Measurements from ENCODE around the gene BBX.

Gene BBX

GRCh38 chr3:107598926-107599771 is 76.4 kb downstream of the BBX start:
- in situ Hi-C loops (cut with HindIII; ENCODE audit: low sequenced_read_pairs): no loop called here

DNA sequence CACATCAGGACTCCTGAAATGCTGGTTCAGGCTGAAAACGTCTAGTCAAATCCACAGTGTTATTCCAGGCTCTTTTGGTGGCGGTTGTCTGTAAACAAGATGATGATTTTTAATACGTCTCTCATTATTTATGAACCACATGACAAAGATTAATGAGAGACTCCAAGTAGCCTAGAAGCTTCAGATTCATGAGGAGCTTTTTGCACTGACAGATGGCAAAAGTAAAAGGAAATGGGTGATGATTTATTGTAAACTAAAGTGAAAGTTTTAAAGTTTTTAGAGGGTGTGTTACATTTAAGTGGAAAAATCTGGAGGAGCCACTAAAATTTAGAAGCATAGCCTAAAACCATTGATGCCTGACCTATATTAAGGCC is 77.0 kb downstream of the BBX start:
- in situ Hi-C loops (cut with HindIII; ENCODE audit: low sequenced_read_pairs): no loop called here

DNA sequence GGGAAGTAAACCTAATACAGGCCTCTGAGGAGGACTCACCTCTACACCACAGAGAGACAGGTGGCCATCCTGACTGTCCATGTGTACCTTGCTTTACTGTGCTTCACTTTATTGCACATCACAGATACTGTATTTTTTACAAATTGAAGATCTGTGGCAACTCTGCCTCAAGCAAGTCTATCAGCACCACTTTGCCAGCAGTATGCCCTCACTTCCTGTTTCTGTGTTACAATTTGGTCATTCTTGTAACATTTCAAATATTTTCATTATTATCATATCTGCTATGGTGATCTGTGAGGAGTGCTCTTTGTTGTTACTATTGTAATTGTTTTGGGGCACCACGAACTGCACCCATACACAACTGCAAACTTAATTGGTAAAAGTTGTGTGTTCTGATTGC is 78.0 kb downstream of the BBX start:
- in situ Hi-C loops (cut with HindIII; ENCODE audit: low sequenced_read_pairs): no loop called here

DNA sequence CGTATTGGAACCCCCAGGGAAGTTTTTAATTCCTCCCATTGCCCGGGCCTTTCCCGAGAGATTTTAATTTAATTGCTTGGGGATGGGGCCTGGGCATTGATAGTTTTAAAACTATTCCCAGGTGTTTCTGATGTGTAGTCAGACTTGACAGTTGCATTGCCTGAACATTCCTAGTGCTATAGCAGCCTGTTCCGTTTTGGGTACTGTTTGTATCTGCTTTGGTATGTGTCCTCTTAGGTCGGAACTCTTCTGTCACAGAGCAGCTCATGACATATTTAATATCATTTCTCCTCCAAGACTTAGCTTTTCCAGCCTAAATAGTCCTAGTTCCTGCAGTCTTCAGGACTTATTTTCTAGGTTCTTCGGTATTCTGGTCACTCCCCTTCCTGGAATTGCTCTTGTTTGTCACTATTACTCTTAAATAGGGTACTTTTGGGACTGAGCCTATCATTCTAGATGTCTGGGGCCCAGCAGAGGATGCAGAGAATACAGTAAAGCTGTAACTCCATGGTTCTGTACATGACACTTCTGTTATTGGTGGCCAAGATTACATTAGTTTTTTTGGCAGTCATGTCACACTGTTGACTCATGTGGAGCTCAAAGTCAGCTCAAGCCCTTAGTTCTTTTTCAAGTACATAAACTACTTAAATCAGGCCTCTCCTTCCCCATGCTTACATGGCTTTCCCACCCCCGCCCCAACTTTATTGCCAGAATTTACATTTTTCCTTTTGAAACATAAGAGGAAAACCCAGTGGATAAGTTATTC is 81.5 kb downstream of the BBX start:
- in situ Hi-C loops (cut with HindIII; ENCODE audit: low sequenced_read_pairs): no loop called here

GRCh38 chr3:107611775-107612469 is 89.2 kb downstream of the BBX start:
- in situ Hi-C loops (cut with HindIII; ENCODE audit: low sequenced_read_pairs): no loop called here

DNA sequence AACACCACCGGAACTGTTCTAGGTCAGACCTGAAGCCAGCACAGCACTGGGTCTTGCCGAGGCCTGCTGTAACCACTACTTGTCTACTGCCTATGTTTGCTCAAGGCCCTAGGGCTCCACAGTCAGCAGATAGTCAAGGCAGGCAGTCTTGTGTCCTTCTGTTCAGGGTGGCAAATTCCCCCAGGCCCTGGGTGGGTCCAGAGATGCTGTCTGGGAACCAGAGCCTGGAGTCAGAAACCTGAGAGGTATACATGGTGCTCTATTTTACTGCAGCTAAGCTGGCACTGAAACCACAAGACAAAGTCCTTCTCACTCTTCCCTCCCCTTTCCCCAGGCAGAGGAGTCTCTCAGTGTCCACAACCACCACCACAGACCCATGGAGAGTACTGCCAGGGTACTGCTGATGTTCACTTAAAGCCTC is 89.9 kb downstream of the BBX start:
- in situ Hi-C loops (cut with HindIII; ENCODE audit: low sequenced_read_pairs): no loop called here

GRCh38 chr3:107619549-107619948 is 96.8 kb downstream of the BBX start:
- in situ Hi-C loops (cut with HindIII; ENCODE audit: low sequenced_read_pairs): no loop called here

DNA sequence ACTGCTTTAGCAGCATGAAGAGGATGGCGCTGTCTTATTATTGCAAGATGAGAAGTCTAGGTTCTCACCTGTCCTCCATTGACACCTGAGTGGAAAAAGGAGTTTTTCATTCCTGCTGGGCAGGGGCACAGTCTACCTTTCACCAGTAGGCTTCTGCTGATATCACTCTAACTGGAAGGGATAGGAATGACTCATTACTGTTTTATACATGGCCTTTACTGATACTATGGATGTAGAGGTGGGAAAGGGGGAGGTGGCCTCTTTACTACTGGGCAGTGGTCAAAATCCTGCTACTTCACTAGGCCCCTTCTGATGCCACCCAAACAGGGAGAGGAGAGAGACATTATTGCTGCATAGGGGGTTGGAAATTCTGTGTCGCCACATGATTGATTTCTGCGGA is 97.8 kb downstream of the BBX start:
- in situ Hi-C loops (cut with HindIII; ENCODE audit: low sequenced_read_pairs): no loop called here

DNA sequence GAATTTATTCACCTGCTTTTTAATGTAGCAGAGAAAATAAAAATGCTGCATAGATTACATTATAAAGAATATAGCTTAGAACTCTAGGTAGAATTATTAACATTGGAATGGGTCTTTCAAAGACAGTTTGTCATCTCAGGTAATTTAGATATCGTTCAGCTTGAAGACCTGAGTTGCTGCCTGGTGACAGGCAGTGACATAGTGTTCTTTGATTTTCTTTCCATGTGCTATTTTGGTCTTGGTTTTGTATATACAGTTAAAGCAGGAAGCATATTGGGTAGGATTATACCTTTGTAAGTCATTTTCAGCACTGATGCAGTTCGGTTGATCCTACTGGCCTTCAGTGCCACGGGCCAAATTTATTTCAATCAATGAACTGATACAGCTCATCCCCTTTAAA is 98.7 kb downstream of the BBX start:
- in situ Hi-C loops (cut with HindIII; ENCODE audit: low sequenced_read_pairs): no loop called here

DNA sequence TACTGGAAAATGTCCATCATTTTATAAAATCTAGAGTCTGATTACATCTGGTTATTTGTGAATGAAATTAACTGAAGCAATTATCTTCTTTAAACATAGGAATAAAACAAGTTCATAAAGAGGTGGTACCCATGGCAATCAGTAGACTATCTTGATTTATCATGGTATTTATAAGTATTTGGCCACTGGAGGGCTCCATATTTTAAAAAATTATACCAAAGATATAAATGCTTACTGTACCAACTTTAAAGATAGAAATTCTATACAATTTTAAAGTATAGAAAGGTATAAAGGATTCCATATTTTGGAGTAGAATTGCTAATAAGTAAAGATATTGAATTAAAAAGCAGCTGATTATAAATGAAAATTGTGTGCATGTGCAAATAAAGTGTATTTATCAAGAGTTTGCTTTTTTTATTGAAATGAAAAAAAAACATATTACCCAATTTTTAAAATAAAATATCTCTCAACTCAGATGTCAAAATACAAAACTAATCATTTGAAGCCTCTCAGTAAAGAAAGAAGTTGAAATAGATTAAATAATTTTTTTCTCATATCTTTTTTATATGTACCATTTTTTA is 105.3 kb downstream of the BBX start:
- in situ Hi-C loops (cut with HindIII; ENCODE audit: low sequenced_read_pairs): no loop called here

DNA sequence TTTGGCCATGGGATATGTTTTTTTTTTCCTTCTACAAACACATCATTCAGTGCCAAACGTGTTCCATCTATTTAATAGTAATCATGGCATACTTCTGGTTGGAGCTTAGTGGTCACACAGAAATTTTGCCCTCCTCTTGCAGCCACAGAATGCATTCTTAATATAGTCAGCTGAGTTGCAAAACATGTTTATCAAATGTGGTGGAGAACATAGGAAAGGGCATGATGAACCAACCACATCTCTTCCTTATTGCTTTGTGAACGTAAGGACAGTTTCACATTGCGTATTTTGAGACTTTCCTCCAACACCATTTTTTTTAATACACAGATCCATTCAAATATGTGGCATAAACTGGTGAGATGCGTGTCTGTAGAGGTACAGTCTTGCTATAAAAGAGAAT is 106.8 kb downstream of the BBX start:
- in situ Hi-C loops (cut with HindIII; ENCODE audit: low sequenced_read_pairs): no loop called here

DNA sequence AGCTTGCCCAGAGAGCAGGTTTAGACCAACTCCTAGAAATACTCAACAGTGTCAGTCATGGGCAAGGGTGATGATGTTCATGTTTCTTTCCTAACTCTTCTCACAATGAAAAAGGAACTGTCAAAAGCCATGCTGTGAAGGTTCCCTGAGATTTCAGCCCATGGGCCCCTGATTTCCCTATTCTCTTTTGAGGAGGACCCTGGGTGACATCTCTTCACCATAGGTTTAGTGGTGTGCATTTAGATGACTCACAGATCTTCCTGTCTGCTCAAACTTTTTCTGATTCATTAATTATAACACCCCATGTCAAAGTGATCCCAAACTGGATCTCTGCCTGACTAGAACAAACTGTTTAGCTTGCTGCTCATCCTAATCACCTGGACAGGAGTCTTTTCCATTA is 108.0 kb downstream of the BBX start:
- in situ Hi-C loops (cut with HindIII; ENCODE audit: low sequenced_read_pairs): no loop called here

DNA sequence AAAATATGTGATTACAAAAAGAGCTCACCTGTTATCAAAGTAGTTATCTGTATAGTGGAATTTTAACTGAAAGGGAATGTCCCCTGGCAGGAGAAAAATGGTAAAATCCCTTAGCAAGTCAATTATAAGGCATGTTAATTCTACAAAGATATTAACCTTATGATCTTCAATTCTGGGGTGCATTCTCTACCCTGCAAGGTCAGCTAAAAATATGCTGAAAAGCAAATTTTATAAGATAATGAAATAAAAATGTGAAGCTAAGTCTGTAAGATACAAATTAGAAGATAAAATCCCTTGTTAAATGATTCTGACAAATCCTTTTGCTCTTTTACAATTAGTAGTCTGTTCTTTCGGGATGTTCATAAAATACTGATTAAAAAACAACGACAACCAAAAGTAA is 109.8 kb downstream of the BBX start:
- in situ Hi-C loops (cut with HindIII; ENCODE audit: low sequenced_read_pairs): no loop called here

GRCh38 chr3:107633327-107634098 is 110.8 kb downstream of the BBX start:
- in situ Hi-C loops (cut with HindIII; ENCODE audit: low sequenced_read_pairs): no loop called here

DNA sequence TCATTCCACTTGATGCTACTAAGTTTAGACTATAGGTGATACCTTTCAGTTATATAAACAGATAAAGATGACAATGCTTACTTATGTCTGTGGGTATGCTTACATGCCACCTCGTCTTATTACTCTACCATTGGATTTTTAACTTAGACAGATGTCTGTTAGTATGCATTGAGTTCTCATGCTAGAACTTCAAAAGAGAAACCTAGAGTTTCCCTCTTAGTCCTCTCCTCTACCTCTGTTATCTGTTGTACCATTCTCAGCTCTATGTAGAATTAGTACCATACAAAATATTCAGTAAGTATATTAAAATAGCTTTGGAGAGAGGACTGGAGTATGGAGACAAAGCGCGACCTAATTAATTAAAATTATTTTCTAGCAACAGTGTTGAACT is 111.3 kb downstream of the BBX start:
- in situ Hi-C loops (cut with HindIII; ENCODE audit: low sequenced_read_pairs): no loop called here

DNA sequence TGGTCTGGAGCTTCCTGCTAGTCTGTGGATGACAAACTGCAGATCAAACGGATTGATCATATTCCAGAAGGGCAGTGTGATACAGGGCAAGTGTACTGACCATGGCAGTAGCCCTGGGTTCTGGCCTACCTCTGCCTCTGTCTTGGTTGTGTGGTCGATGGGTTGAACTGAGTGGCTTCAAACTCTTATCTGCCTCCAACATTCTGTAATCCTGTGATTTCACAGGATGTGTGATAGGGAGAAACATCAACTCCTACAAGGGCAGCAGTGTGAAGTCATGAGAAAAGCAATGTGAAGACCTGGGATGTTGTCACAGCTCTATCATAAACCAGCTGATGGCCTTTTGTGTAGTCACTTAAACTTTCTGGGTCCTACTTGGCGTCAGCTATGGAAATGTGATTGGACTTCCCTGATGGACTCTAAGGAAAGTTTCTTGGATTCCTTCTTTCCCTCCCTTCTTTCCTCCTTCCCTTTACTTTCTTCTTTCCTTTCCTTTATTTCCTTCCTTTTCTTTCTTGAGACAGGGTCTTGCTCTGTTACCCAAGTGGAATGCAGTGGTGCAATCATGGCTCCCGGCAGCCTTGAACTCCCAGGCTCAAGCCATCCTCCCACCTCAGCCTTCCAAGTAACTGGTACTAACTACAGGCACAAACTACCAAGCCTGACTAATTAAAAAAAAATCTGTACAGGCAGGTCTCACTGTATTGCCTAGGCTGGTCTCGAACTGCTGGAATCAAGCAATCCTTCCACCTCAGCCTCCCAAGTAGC is 114.8 kb downstream of the BBX start:
- in situ Hi-C loops (cut with HindIII; ENCODE audit: low sequenced_read_pairs): no loop called here

DNA sequence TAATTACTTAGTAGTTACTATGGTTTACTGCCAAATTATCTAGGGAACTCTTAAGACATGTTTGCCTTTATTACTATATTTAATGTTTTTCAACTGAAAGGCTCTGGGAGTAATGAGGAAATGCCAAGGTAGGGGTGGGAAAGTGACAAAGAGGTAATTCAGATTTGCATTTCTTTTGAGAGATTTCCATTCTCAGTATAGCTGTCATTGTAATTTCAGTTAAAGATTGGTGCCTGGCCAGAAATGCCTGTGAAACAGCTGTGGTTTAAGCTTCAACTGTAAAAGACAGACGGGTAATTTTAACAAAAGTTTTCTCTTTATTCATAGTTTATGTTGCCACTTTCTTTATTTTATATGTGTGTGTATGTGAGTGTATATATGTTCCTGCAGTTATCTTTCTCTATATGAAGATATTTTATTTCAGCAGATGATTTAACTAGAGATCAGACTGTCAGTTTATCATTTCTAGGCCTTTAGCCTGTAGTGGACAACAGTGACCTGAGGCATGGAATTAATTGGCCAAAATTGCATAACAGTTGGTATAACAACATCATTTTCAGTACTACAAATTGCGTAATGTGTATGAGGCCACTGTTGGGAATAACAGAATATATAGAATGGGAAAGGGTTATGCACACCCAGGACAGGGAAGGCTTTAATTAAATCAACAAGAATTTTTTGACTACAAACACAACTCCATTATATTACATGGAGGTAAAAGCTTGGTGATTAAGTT is 119.0 kb downstream of the BBX start:
- in situ Hi-C loops (cut with HindIII; ENCODE audit: low sequenced_read_pairs): no loop called here

DNA sequence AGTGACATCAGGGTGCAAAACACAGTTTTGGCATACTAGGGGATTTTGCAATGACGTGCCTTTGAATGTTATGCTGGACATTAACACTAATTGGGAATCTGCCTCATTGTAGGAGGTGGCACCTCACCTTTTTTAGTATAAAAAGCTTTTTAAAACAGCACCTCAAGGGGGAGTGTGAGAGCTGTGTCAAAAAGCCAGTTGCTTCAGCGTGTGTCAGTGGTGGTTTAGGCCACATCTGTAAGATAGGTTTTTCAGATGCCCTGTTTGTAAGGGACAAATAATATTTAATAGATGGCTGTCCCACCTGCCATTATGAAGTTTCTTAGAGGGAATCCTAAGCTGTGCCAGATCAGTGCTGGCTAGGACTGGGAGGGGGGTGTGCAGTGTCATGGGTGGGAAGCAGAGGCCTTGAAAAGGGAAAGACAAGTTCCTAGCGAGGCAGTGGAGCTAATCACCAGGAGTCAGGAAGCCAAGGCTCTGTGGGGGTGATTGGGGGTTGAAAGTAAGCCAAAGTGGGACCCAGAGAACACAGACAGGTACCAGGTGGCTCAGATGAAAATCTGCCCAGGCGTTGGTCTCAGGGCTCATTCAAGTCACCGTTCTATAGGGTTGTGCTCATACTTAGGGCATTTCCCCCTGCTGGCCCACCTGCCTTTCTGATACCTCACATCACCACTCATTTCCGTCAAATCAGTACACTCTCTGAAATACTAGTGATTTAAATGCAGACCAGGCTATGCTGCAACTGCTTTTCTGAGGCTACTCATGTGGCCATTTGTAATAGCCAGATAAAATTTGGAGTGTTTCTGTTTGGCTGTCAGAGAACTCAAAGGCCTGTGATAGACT is 120.5 kb downstream of the BBX start:
- in situ Hi-C loops (cut with HindIII; ENCODE audit: low sequenced_read_pairs): no loop called here
